SK-N-SH (cell line): ENCODE data around the gene CADM1. TPM values are rescaled to one million over a fixed set of nuclear protein-coding genes. Genes with fewer than 3 reads are reported as not detected.

Source experiments
- CTCF ChIA-PET: fragments of 300-600, 350-600 bp; formaldehyde crosslinking; extraction: SDS; loops from one replicate; lab custom pipeline; 2021; lab: Yijun Ruan, JAX
- POLR2A ChIA-PET: fragments of 350-600 bp; sonication (Branson Sonifier 250); formaldehyde crosslinking; extraction: SDS; loops from one replicate; lab custom pipeline; 2020; ENCODE audit warnings: antibody characterized with exemption, inconsistent platforms; lab: Yijun Ruan, JAX
- DNase-seq: peaks from one replicate; pipeline ENCODE4 v3.0.0; 2012
- H2AFZ ChIP-seq: fragments of 200-600 bp; sonication (generic); 2 replicates; pipeline ENCODE4 v1.8.1; 2016; ENCODE audit warnings: antibody characterized with exemption, mild to moderate bottlenecking, low read depth
- H3F3A ChIP-seq: fragments of 200-600 bp; sonication (generic); replicated peaks from 2 replicates; pipeline ENCODE3; 2016; ENCODE audit warnings: antibody characterized with exemption, mild to moderate bottlenecking; ENCODE audit not compliant: insufficient read depth
- H3K27ac ChIP-seq, 2 experiments: fragments of 200-500 bp in 1 of 2; fragments of 200-600 bp in 1 of 2; sonication (Bioruptor generic) in 1 of 2; sonication (generic), shearing (Covaris generic) in 1 of 2; 2 replicates each; pipeline versions ENCODE4 v1.5.1 to v1.6.1; 2014 to 2016; ENCODE audit warnings: low read depth in 2 of 2, inconsistent platforms in 1 of 2, low read length in 1 of 2, mild to moderate bottlenecking in 1 of 2, mixed read lengths in 1 of 2
- H3K27me3 ChIP-seq: fragments of 200-600 bp; sonication (generic), shearing (Covaris generic); 2 replicates; pipeline ENCODE4 v1.6.1; 2016; ENCODE audit warnings: mixed run types; ENCODE audit not compliant: insufficient read depth
- H3K36me3 ChIP-seq, 2 experiments: fragments of 200-500 bp in 1 of 2; fragments of 200-600 bp in 1 of 2; sonication (Bioruptor generic) in 1 of 2; sonication (generic) in 1 of 2; replicated peaks in 1 of 2; 2 replicates each; pipeline versions ENCODE3 to v1.5.1; 2014 to 2016; ENCODE audit warnings: low read length in 1 of 2, mild to moderate bottlenecking in 1 of 2; ENCODE audit not compliant: insufficient read depth in 2 of 2, control insufficient read depth in 1 of 2
- H3K4me1 ChIP-seq, 2 experiments: fragments of 200-500 bp in 1 of 2; fragments of 200-600 bp in 1 of 2; sonication (Bioruptor generic) in 1 of 2; sonication (generic), shearing (Covaris generic) in 1 of 2; 2 replicates each; pipeline versions ENCODE4 v1.5.1 to v1.6.1; 2014 to 2016; ENCODE audit warnings: low read depth in 1 of 2, low read length in 1 of 2, mixed run types in 1 of 2; ENCODE audit not compliant: insufficient read depth in 2 of 2, control insufficient read depth in 1 of 2
- H3K4me2 ChIP-seq: fragments of 200-600 bp; sonication (generic), shearing (Covaris generic); 2 replicates; pipeline ENCODE4 v1.6.1; 2017; ENCODE audit warnings: mixed run types
- H3K4me3 ChIP-seq, 2 experiments: fragments of 200-500 bp in 1 of 2; fragments of 200-600 bp in 1 of 2; sonication (Bioruptor generic) in 1 of 2; sonication (generic), shearing (Covaris generic) in 1 of 2; 2 replicates each; pipeline versions ENCODE4 v1.5.1 to v1.8.1; 2014 to 2016; ENCODE audit warnings: low read depth in 2 of 2, inconsistent platforms in 1 of 2, low read length in 1 of 2, mild to moderate bottlenecking in 1 of 2, mixed read lengths in 1 of 2, moderate library complexity in 1 of 2
- H3K79me2 ChIP-seq: fragments of 200-600 bp; sonication (generic); 2 replicates; pipeline ENCODE4 v1.8.1; 2017; ENCODE audit warnings: mild to moderate bottlenecking; ENCODE audit not compliant: insufficient read depth
- H3K9ac ChIP-seq: fragments of 200-600 bp; sonication (generic); 2 replicates; pipeline ENCODE4 v1.6.1; 2017; ENCODE audit warnings: mixed run types
- H3K9me2 ChIP-seq: fragments of 200-600 bp; sonication (generic); 2 replicates; pipeline ENCODE4 v1.6.1; 2017; ENCODE audit warnings: mixed run types
- H3K9me3 ChIP-seq: fragments of 200-600 bp; sonication (generic); 2 replicates; pipeline ENCODE4 v1.6.1; 2017; ENCODE audit warnings: mixed run types, mild to moderate bottlenecking, moderate library complexity
- H4K20me1 ChIP-seq: fragments of 200-600 bp; sonication (generic); 2 replicates; pipeline ENCODE4 v1.6.1; 2017; ENCODE audit warnings: mild to moderate bottlenecking, mixed run types; ENCODE audit not compliant: insufficient read depth
- CHD2 ChIP-seq: fragments of 150-350 bp; IDR thresholded peaks from 2 replicates; pipeline ENCODE4 v1.6.1; 2018; ENCODE audit warnings: low read length; ENCODE audit not compliant: partially characterized antibody
- CTCF ChIP-seq: fragments of 200-600 bp; sonication (generic); IDR thresholded peaks from 2 replicates; pipeline ENCODE4 v1.6.1; 2017; ENCODE audit warnings: antibody characterized with exemption, mild to moderate bottlenecking, moderate library complexity
- ELF1 ChIP-seq: IDR thresholded peaks from 2 replicates; pipeline ENCODE4 v1.4.0; 2012
- EP300 ChIP-seq, 2 experiments: IDR thresholded peaks; 2 replicates each; pipeline versions ENCODE4 v1.4.0 to v1.6.1; 2012; ENCODE audit warnings: borderline replicate concordance in 1 of 2, low read depth in 1 of 2, low read length in 1 of 2
- EZH2phosphoT487 ChIP-seq: fragments of 200-600 bp; sonication (generic); IDR thresholded peaks from 2 replicates; pipeline ENCODE4 v1.6.1; 2017; ENCODE audit warnings: low read depth, mixed run types, mild to moderate bottlenecking, antibody characterized with exemption, moderate library complexity, borderline replicate concordance
- GABPA ChIP-seq: IDR thresholded peaks from 2 replicates; pipeline ENCODE4 v1.4.0; 2012; ENCODE audit warnings: low read depth, mild to moderate bottlenecking
- MEF2A ChIP-seq: IDR thresholded peaks from 2 replicates; pipeline ENCODE4 v1.4.0; 2012; ENCODE audit warnings: low read depth, borderline replicate concordance
- NRF1 ChIP-seq: IDR thresholded peaks from 2 replicates; pipeline ENCODE4 v1.6.1; 2012; ENCODE audit warnings: low read depth, mild to moderate bottlenecking, low read length
- RAD21 ChIP-seq: IDR thresholded peaks from 2 replicates; pipeline ENCODE4 v1.6.1; 2012; ENCODE audit warnings: mild to moderate bottlenecking, low read length
- RCOR1 ChIP-seq: fragments of 150-350 bp; IDR thresholded peaks from 2 replicates; pipeline ENCODE4 v1.6.1; 2017; ENCODE audit warnings: antibody characterized with exemption, low read length
- RXRA ChIP-seq: IDR thresholded peaks from 2 replicates; pipeline ENCODE4 v1.4.0; 2012; ENCODE audit warnings: low read depth, mild to moderate bottlenecking, borderline replicate concordance
- SMC3 ChIP-seq: IDR thresholded peaks from 2 replicates; pipeline ENCODE4 v1.6.1; 2012; ENCODE audit warnings: low read depth, low read length, improper control_type of control experiment
- TAF1 ChIP-seq: IDR thresholded peaks from 2 replicates; pipeline ENCODE4 v1.6.1; 2012; ENCODE audit warnings: low read depth, mild to moderate bottlenecking, low read length, moderate library complexity, borderline replicate concordance
- WGBS: methylation state at CpG from one replicate; pipeline ENCODE4 v1.1.6; 2017; ENCODE audit warnings: low lambda C conversion rate; 5-methylcytosine and 5-hydroxymethylcytosine counted together
- polyA plus RNA-seq, 3 experiments: library from polyadenylated mRNA; depleted of rRNA; stranded (reverse); fragments of >200 nt; gene quantifications; 2 replicates each; pipeline ENCODE4 v1.2.3, GENCODE V29; 2012

CADM1 gene
- polyA plus RNA-seq, 1 of the 3 experiments (the other 2 are of a cell fraction) = 7.9 TPM

GRCh38 chr11:115506954-115507675 lies 2.9 kb upstream of the CADM1 start:
- no peak for TF ChIP-seq CTCF
- TF ChIP-seq MEF2A = no peak
- no peak for TF ChIP-seq EZH2phosphoT487
- TF ChIP-seq RCOR1 = no peak
- TF ChIP-seq EP300 (IDR thresholded peaks at IDR 0.05; ENCODE audit: borderline replicate concordance in 1 of 2, low read depth in 1 of 2, low read length in 1 of 2) = no peak
- TF ChIP-seq ELF1 = no peak
- TF ChIP-seq RAD21 = no peak
- TF ChIP-seq NRF1 = no peak
- no peak for TF ChIP-seq RXRA
- TF ChIP-seq SMC3 = no peak
- no peak for TF ChIP-seq GABPA
- no peak for TF ChIP-seq TAF1
- TF ChIP-seq, all 33 proteins: peak for 0
- POLR2A ChIA-PET = interaction anchor here (0.7 kb wide), 1 partner anchor 83 kb away, joined by 3 read pairs; no protein-coding TSS in a partner anchor

DNA sequence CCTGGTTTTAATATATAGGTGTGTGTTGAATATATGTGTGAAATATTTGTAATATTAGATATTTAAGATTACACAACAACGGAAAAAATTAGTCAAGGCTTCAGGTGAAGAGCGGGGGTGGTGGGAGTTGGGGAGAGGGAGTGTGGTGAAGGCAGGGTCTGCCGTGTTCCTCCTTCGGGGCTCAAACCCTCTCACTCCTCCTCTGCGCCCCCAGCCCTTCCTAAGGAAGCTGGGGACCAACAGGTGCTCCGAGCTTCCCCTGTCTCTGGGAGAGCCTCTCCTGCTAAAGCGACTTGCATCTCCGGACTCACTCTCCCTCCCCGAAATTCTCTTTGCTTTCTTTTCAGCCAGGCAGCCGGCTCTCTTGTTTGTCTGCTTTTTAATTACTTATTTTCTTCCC lies 960 bp upstream of the CADM1 start:
- Histone ChIP-seq H3K4me2 (peak overlapping the region; percentile 98), H3K9me2 (no peaks in the 10 kb centered on the region), H3K4me1 (peaks cover 3 to 21% of the 10 kb centered on the region in 2 experiments; a peak in 2 of 4 replicates), H2AFZ (peak overlapping the region; percentile 100), H3K9ac (no peak overlapping the region; the same call in 1 of the 2 replicates), H3K27me3 (peaks cover 12% of the 10 kb centered on the region; the same call in 1 of the 2 replicates), H4K20me1 (no peaks in the 10 kb centered on the region), H3K27ac (peak overlapping the region in 1 of 2 experiments; percentile 98; a peak in 2 of 4 replicates), H3F3A (peaks cover 10% of the 10 kb centered on the region), H3K4me3 (peak overlapping the region; percentile 84 to 95), H3K36me3 (no peaks in the 10 kb centered on the region), H3K9me3 (no peaks in the 10 kb centered on the region), H3K79me2 (no peaks in the 10 kb centered on the region)
- WGBS = 9% methylated on average over 10 of the region's 10 CpGs
- DNase-seq = peak; percentile 20
- POLR2A ChIA-PET = interaction anchor here (1.1 to 1.7 kb wide), 4 partner anchors 76 to 913 kb away, joined by 3 to 10 read pairs (median 4); no protein-coding TSS in a partner anchor
- CTCF ChIA-PET = interaction anchor here (0.9 to 2.2 kb wide), 15 partner anchors 9 to 1136 kb away, joined by 3 to 10 read pairs (median 3); no protein-coding TSS in a partner anchor
- TF ChIP-seq CHD2 = no peak
- TF ChIP-seq, all 33 proteins: peak for 0

More at GRCh38 chr11:115506954-115507675, 2.9 kb upstream of the CADM1 start:
- Histone ChIP-seq H3K9me2 (no peaks in the 10 kb centered on the region), H3K79me2 (no peaks in the 10 kb centered on the region), H3K4me1 (peaks cover 3 to 7% of the 10 kb centered on the region in 2 experiments; a peak in 2 of 4 replicates), H3K4me2 (no peak overlapping the region), H3F3A (peaks cover 10% of the 10 kb centered on the region), H3K9me3 (no peaks in the 10 kb centered on the region), H3K9ac (no peak overlapping the region), H3K27ac (no peak overlapping the region), H2AFZ (no peak overlapping the region), H4K20me1 (no peaks in the 10 kb centered on the region), H3K4me3 (no peak overlapping the region), H3K27me3 (peaks cover 12% of the 10 kb centered on the region; the same call in 1 of the 2 replicates), H3K36me3 (no peaks in the 10 kb centered on the region)
- CTCF ChIA-PET = interaction anchor here (0.8 to 1.2 kb wide), 2 partner anchors 764 to 1190 kb away, joined by 3 read pairs; no protein-coding TSS in a partner anchor
- WGBS = 80% methylated on average over 10 of the region's 10 CpGs
- no peak for DNase-seq
